H9 (cell line): ENCODE data around the gene TNNI3. TPM values are rescaled to one million over a fixed set of nuclear protein-coding genes. Genes with fewer than 3 reads are reported as not detected.

ENCODE experiments used
- DNase-seq: peaks from one replicate; pipeline ENCODE4 v3.0.0-alpha.2; 2017
- H2AFZ ChIP-seq: one replicate; pipeline ENCODE4 v1.6.1; 2013; ENCODE audit warnings: mild to moderate bottlenecking, low read length, control low read depth, moderate library complexity
- H2AK5ac ChIP-seq: 2 replicates; pipeline ENCODE4 v1.6.1; 2013; ENCODE audit warnings: low read length, control low read depth, mixed read lengths; ENCODE audit not compliant: insufficient read length
- H2BK120ac ChIP-seq: one replicate; pipeline ENCODE4 v1.6.1; 2013; ENCODE audit warnings: low read depth, mild to moderate bottlenecking, low read length, control low read depth, inconsistent platforms; ENCODE audit not compliant: poor library complexity, severe bottlenecking
- H2BK12ac ChIP-seq: 2 replicates; pipeline ENCODE4 v1.6.1; 2013; ENCODE audit warnings: low read length, control low read depth, mixed read lengths, low read depth; ENCODE audit not compliant: insufficient read length
- H2BK15ac ChIP-seq: 2 replicates; pipeline ENCODE4 v1.6.1; 2013; ENCODE audit warnings: low read depth, low read length, control low read depth
- H2BK20ac ChIP-seq: one replicate; pipeline ENCODE4 v1.6.1; 2013; ENCODE audit warnings: low read depth, mild to moderate bottlenecking, low read length, control low read depth, inconsistent platforms; ENCODE audit not compliant: poor library complexity, severe bottlenecking
- H2BK5ac ChIP-seq: 2 replicates; pipeline ENCODE4 v1.6.1; 2013; ENCODE audit warnings: low read length, control low read depth, mixed read lengths; ENCODE audit not compliant: insufficient read length
- H3K14ac ChIP-seq: 2 replicates; pipeline ENCODE4 v1.6.1; 2013; ENCODE audit warnings: low read length, control low read depth; ENCODE audit not compliant: insufficient read depth
- H3K18ac ChIP-seq: 2 replicates; pipeline ENCODE4 v1.6.1; 2013; ENCODE audit warnings: low read depth, mild to moderate bottlenecking, mixed read lengths, low read length, control low read depth; ENCODE audit not compliant: insufficient read length
- H3K23ac ChIP-seq: 2 replicates; pipeline ENCODE4 v1.6.1; 2013; ENCODE audit warnings: low read length, control low read depth, mixed read lengths, low read depth; ENCODE audit not compliant: insufficient read length
- H3K23me2 ChIP-seq: 2 replicates; pipeline ENCODE4 v1.6.1; 2013; ENCODE audit warnings: low read depth, mild to moderate bottlenecking, mixed read lengths, low read length, control low read depth; ENCODE audit not compliant: insufficient read length, poor library complexity, severe bottlenecking
- H3K27ac ChIP-seq: 2 replicates; pipeline ENCODE4 v1.5.1; 2013; ENCODE audit warnings: low read length, control low read depth, mixed read lengths, low read depth; ENCODE audit not compliant: insufficient read length
- H3K27me3 ChIP-seq: 2 replicates; pipeline ENCODE4 v1.6.1; 2013; ENCODE audit warnings: low read length, control low read depth, inconsistent platforms; ENCODE audit not compliant: insufficient read depth
- H3K4ac ChIP-seq: 2 replicates; pipeline ENCODE4 v1.6.1; 2013; ENCODE audit warnings: low read depth, mild to moderate bottlenecking, control low read depth, inconsistent platforms, low read length, moderate library complexity
- H3K4me1 ChIP-seq: 2 replicates; pipeline ENCODE4 v1.6.1; 2013; ENCODE audit warnings: low read length, control low read depth, inconsistent platforms; ENCODE audit not compliant: insufficient read depth
- H3K4me2 ChIP-seq: 2 replicates; pipeline ENCODE4 v1.6.1; 2013; ENCODE audit warnings: low read length, control low read depth, mixed read lengths; ENCODE audit not compliant: insufficient read length, insufficient read depth
- H3K56ac ChIP-seq: 2 replicates; pipeline ENCODE4 v1.6.1; 2013; ENCODE audit warnings: low read depth, mild to moderate bottlenecking, mixed read lengths, low read length, control low read depth; ENCODE audit not compliant: insufficient read length
- H3K79me1 ChIP-seq: 2 replicates; pipeline ENCODE4 v1.6.1; 2013; ENCODE audit warnings: low read depth, mild to moderate bottlenecking, moderate library complexity, low read length, control low read depth, inconsistent platforms; ENCODE audit not compliant: insufficient read depth, poor library complexity, severe bottlenecking
- H3K79me2 ChIP-seq: 2 replicates; pipeline ENCODE4 v1.6.1; 2013; ENCODE audit warnings: low read length, control low read depth, inconsistent platforms; ENCODE audit not compliant: insufficient read depth
- H3K9ac ChIP-seq: 2 replicates; pipeline ENCODE4 v1.6.1; 2013; ENCODE audit warnings: low read length, control low read depth, mixed read lengths; ENCODE audit not compliant: insufficient read length; ENCODE audit errors: extremely low read depth
- H3K9me3 ChIP-seq: one replicate; pipeline ENCODE4 v1.6.1; 2013; ENCODE audit warnings: low read depth, low read length, inconsistent platforms; ENCODE audit not compliant: control insufficient read depth
- H3T11ph ChIP-seq: one replicate; pipeline ENCODE4 v1.6.1; 2013; ENCODE audit warnings: mild to moderate bottlenecking, low read length, control low read depth, inconsistent platforms
- H4K20me1 ChIP-seq: one replicate; pipeline ENCODE4 v1.6.1; 2013; ENCODE audit not compliant: control insufficient read depth, insufficient read length, insufficient read depth
- H4K5ac ChIP-seq: 2 replicates; pipeline ENCODE4 v1.6.1; 2013; ENCODE audit warnings: low read depth, mild to moderate bottlenecking, mixed read lengths, low read length, control low read depth; ENCODE audit not compliant: insufficient read length
- H4K8ac ChIP-seq: replicated peaks from 2 replicates; pipeline ENCODE4 v1.6.1; 2013; ENCODE audit warnings: low read length, control low read depth, mixed read lengths, low read depth; ENCODE audit not compliant: insufficient read length
- H4K91ac ChIP-seq: 2 replicates; pipeline ENCODE4 v1.6.1; 2013; ENCODE audit warnings: low read depth, mild to moderate bottlenecking, moderate library complexity, mixed read lengths, low read length, control low read depth; ENCODE audit not compliant: insufficient read length
- H3K27ac Mint-ChIP-seq, 3 experiments: 2 replicates in 2 of 3; 3 replicates in 1 of 3; pipeline ENCODE4 v1.8.0; 2020 to 2021; ENCODE audit warnings: mixed read lengths in 3 of 3, mild to moderate bottlenecking in 1 of 3, moderate library complexity in 1 of 3
- H3K27me3 Mint-ChIP-seq: 2 replicates; pipeline ENCODE4 v1.8.0; 2021; ENCODE audit warnings: low read depth, mild to moderate bottlenecking, moderate library complexity, mixed read lengths
- H3K36me3 Mint-ChIP-seq, 3 experiments: 2 replicates in 2 of 3; 3 replicates in 1 of 3; pipeline ENCODE4 v1.8.0; 2020 to 2021; ENCODE audit warnings: low read depth in 3 of 3, mixed read lengths in 3 of 3; ENCODE audit not compliant: insufficient read depth in 1 of 3
- H3K4me1 Mint-ChIP-seq, 2 experiments: 2 replicates each; pipeline ENCODE4 v1.8.0; 2020; ENCODE audit warnings: mixed read lengths in 2 of 2
- H3K4me3 Mint-ChIP-seq, 2 experiments: 2 replicates in 1 of 2; 3 replicates in 1 of 2; pipeline ENCODE4 v1.8.0; 2020 to 2021; ENCODE audit warnings: mild to moderate bottlenecking in 2 of 2, mixed read lengths in 2 of 2, moderate library complexity in 1 of 2
- H3K9me3 Mint-ChIP-seq, 2 experiments: 2 replicates in 1 of 2; 3 replicates in 1 of 2; pipeline ENCODE4 v1.8.0; 2020; ENCODE audit warnings: mild to moderate bottlenecking in 2 of 2, mixed read lengths in 2 of 2, moderate library complexity in 1 of 2
- CTCF ChIP-seq: fragments of 200-600 bp; sonication (generic); conservative IDR thresholded peaks from 3 replicates; pipeline ENCODE4 v1.8.0; 2021; ENCODE audit warnings: antibody characterized with exemption, mild to moderate bottlenecking
- WGBS: extraction: QIAGEN DNeasy Blood & Tissue Kit; methylation state at CpG from one replicate; pipeline ENCODE4 v1.1.7; 2013; ENCODE audit warnings: missing lambda C conversion rate, low lambda C conversion rate, mixed read lengths; ENCODE audit not compliant: insufficient read length; ENCODE audit errors: extremely low coverage; 5-methylcytosine and 5-hydroxymethylcytosine counted together
- total RNA-seq: library from RNA; stranded (reverse); gene quantifications from 2 replicates; pipeline ENCODE4 v1.2.1, GENCODE V29; 2021

The TNNI3 gene
- total RNA-seq, 1 experiment from 2014 or later: 36.9 TPM

- Histone ChIP-seq H2BK5ac (no peak within 1 kb of the TSS), H3K9me3 (no peaks in the 10 kb centered on the region), H3T11ph (no peak within 1 kb of the TSS), H2AFZ (no peak within 1 kb of the TSS), H2BK12ac (no peak within 1 kb of the TSS), H4K5ac (no peak within 1 kb of the TSS), H3K79me1 (no peaks in the 10 kb centered on the region), H2BK120ac (no peak within 1 kb of the TSS), H3K9ac (no peak within 1 kb of the TSS), H3K27ac (no peak within 1 kb of the TSS), H3K23ac (no peak within 1 kb of the TSS), H3K56ac (no peak within 1 kb of the TSS), H4K20me1 (no peaks in the 10 kb centered on the region), H4K8ac (no peak within 1 kb of the TSS), H3K4me1 (no peaks in the 10 kb centered on the region), H2BK20ac (no peak within 1 kb of the TSS), H3K18ac (no peak within 1 kb of the TSS), H3K14ac (no peak within 1 kb of the TSS), H2AK5ac (no peak within 1 kb of the TSS), H2BK15ac (no peak within 1 kb of the TSS), H3K79me2 (no peaks in the 10 kb centered on the region), H4K91ac (no peak within 1 kb of the TSS), H3K4ac (no peak within 1 kb of the TSS), H3K23me2 (peaks cover 8% of the 10 kb centered on the region), H3K4me2 (peak within 1 kb of the TSS; percentile 68), H3K27me3 (no peaks in the 10 kb centered on the region; the same call in 1 of the 2 replicates)
- TF ChIP-seq CTCF: no peak
- Mint-ChIP-seq H3K27me3 (peaks cover 40% of the 10 kb centered on the region), H3K4me3 (peak within 1 kb of the TSS; percentile 85 to 95), H3K36me3 (no peaks in the 10 kb centered on the region; a peak in 2 of 7 replicates), H3K9me3 (peaks cover 1 to 2% of the 10 kb centered on the region in 2 experiments; a peak in 3 of 5 replicates), H3K27ac (peak within 1 kb of the TSS; percentile 97 to 99 (median 99)), H3K4me1 (peaks cover 8 to 14% of the 10 kb centered on the region in 2 experiments)
- WGBS: no CpG with 5 or more reads among the region's 33 CpGs
- peak; percentile 98 for DNase-seq
These were observed 9.2 kb upstream of the TNNI3 start, which contains the start of gene DNAAF3 for GRCh38 chr19:55166530-55167268. DNAAF3 (minus strand) TSS chr19:55166613; CDS start chr19:55166413, 200 bp downstream.
